Skeletal muscle cell (primary cell): ENCODE data around the gene PIGZ.

Experiments used
- DNase-seq: peaks from one replicate; pipeline ENCODE4 v3.0.0-alpha.2; 2010; ENCODE audit warnings: low read depth
- H3K4me3 ChIP-seq: 2 replicates; pipeline ENCODE4 v1.5.1; 2011; ENCODE audit warnings: low read depth, mild to moderate bottlenecking, control low read depth, low read length, moderate library complexity

PIGZ gene

GRCh38 chr3:197002701-197003454 lies 34.2 kb upstream of the PIGZ start:
- no peak for DNase-seq
- peak overlapping the region; percentile 60 for H3K4me3 ChIP-seq

- no peak for DNase-seq
- peak overlapping the region; percentile 42 for H3K4me3 ChIP-seq
These were observed 33.5 kb upstream of the PIGZ start for GRCh38 chr3:197001972-197002700.

- no peak overlapping the region for H3K4me3 ChIP-seq
- DNase-seq: no peak
These were observed 32.7 kb upstream of the PIGZ start for GRCh38 chr3:197001106-197001971.

DNA sequence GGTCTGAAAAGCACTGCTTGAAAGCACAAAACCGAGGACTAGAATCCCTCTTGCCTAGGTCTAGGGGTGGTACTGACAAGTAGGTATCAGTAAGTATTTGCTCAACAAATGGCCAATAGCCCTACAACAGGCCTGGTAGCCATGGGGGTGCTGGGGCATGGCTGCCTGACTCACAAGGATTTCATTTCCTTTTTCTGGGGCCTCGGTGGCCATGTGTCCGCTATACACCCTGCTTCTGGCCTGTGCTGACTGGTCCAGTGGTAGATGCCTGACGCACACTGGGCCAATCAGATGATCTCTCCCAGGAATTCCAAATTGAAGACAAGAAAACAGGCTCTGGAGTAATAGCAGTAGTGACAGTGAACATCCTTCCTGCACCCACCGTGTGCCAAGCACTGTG lies 31.6 kb upstream of the PIGZ start:
- no peak overlapping the region for H3K4me3 ChIP-seq
- no peak for DNase-seq

GRCh38 chr3:196998966-196999760 lies 30.5 kb upstream of the PIGZ start:
- no peak for DNase-seq
- no peak overlapping the region for H3K4me3 ChIP-seq

GRCh38 chr3:196997311-196997710 lies 28.7 kb upstream of the PIGZ start:
- DNase-seq: no peak
- H3K4me3 ChIP-seq: no peak overlapping the region

DNA sequence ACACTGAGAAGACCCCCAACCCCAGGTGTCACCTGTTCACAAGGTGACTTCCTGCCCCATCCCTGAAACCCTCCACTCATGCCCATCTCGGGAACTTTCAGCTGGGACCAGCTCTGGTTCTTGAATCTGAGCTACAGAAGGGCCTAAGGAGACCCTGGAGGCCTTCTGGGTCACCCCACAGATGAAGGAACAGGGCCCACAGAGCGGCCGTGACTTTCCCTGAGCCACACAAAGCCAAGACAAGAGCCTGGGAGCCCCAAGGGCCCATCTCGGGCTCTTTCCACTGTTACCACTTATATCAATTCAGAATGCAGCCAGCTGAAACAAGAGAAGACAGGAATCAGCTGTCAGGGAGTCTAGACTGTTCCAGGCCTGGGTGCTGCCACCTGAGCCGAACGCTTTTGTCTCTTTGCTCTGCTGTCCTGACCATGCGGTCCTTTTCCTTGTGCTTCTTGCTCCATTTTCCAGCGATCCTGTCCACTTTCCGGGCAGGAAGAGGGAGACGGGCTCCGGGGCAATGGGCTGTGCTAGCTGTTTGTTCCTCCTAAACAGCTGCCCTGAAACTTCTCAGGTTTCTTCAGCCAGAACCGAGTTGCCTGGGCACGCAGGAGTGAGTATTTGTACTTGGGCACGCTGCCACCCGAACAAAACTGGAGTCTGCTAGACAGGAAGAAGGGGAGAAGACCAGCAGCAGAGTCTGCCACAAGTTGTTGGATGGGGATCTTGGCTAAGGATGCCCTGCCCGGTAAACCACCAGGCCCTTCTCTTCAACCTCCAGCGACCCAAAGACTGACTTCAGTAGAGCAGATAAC lies 28.0 kb upstream of the PIGZ start:
- no peak overlapping the region for H3K4me3 ChIP-seq
- DNase-seq: no peak

DNA sequence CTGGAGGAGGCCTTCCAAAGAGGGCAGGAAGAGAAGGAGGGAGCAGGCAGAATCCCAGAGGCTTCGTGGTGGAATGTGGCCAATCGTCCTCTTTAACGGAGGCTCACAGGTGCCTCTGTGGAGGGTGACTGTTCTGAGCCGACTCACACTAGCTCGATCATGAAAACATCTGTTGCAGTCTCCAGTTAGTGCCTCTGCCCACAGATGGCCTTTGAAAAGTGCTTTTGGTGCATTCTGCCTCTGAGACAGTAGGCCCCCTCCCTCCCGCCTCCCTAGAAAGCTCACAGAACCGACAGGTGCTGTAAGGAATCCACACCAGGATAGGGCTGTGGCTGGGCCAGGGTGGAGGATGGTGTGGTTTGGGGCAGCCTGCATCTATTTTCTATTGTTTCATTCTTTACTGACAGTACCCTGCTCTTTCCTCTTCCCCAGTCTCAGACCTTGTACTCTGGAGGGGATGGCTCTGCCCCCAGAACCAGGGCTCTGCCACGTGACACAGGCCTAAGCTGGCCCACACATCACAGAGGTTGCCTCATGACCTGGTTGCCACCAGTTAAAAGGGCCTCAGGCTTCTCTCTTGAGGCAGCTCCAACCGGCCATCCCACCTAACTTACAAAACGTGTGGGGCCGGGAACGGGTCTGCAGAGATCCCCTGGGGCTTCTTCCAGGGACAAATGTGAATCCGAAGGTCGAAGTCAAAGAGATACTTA lies 27.2 kb upstream of the PIGZ start:
- no peak overlapping the region for H3K4me3 ChIP-seq
- DNase-seq: peak; percentile 42

DNA sequence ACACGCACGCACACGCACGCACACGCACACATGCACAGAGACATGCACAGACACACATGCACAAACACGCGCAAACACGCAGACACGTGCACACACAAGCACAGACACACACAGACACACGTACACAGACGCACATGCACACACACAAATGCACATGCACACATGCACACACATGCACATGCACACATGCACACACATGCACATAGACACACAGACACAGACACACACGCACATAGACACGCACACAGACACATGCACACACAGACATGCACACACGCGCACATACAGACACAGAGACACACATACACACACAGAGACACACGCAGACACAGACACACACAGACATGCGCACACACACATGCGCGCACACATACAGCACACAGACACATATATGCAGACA lies 26.4 kb upstream of the PIGZ start:
- no peak for DNase-seq
- no peak overlapping the region for H3K4me3 ChIP-seq

GRCh38 chr3:196994056-196994455 lies 25.4 kb upstream of the PIGZ start:
- no peak overlapping the region for H3K4me3 ChIP-seq
- DNase-seq: no peak

- no peak for DNase-seq
- no peak overlapping the region for H3K4me3 ChIP-seq
These were observed 23.9 kb upstream of the PIGZ start for GRCh38 chr3:196992461-196993065.

DNA sequence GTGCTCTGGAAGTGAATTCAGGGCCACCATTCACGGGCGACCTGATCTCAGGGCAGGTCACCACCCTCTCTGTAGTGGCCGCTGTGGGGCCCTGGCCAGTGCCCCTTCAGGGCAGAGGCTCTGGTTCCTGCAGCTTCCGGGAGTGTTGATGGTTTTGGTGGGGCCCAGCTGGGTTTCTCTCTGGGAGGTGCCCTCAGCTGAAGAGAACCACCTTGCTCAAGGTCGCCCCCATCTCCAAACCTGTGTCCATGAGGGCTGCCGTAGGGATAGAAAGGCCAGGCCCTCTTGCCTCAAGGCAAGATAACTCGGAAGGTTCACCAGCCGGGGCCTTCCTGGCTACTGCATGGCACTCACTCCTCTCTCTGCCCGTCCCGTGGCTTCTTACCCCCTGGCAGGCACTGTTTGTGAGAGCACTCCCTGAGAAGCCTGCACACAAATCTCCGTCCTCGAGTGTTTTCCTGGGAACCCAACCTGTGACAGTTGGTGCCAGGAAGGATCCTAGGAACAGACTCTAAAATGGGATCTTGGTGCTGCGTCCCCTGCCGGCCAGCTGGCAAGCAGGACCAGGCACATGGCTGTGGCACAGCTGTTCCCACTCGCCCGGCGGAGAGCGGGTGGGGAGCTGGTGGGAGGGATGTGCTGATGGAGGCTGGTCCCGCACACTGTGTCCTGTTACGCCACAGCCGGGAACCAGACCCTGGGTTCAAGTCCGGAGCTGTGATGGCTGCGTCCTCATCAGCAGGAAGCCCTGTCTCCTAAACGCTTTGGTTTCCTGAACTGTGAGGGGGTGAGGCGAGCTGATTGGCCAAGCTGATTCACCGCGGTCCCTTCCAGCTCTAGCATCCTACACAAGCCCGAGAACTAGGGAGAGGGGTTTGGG lies 23.2 kb upstream of the PIGZ start:
- no peak overlapping the region for H3K4me3 ChIP-seq
- no peak for DNase-seq

- H3K4me3 ChIP-seq: no peak overlapping the region
- DNase-seq: no peak
These were observed 22.0 kb upstream of the PIGZ start for GRCh38 chr3:196990601-196991007.

- peak; percentile 28 for DNase-seq
- H3K4me3 ChIP-seq: no peak overlapping the region
These were observed 21.2 kb upstream of the PIGZ start for GRCh38 chr3:196989721-196990262.

DNA sequence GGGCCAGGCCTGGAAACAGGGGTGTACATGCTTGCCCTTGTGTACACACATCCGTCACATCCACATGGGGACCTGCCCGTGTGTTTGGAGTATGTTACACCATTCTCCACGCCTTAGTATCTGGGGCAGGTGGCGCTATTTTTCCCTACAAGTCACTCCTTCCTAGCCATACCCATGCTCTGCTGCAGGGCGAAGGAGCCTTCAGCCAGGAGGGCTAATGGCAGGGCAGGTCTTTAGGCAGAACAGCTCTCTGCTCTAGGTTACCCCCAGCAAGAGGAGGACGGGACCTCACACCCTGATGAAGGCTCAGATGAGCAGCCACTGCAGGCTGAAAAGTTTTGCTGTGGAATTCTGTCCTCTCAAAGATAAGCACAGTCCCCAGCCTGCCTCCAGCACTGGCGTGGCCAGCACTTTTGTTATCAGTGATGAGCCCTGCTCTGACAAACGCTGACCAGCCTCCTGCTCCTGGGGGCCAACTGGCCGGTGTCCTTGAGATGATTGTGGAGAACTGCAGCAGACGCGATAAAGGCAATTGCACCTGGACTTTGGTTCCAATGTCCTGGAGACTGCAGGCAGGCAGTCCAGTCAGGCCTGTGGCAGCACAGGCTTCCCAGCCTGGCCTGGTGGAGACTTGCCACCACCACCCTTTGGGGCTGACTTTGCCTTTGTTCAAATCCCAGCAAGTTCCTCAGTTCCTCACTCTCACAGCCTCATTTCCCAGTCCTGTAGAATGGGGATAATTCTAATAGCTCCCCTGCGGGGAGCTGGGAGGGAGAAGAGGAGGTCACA lies 19.8 kb upstream of the PIGZ start:
- H3K4me3 ChIP-seq: no peak overlapping the region
- DNase-seq: no peak

DNA sequence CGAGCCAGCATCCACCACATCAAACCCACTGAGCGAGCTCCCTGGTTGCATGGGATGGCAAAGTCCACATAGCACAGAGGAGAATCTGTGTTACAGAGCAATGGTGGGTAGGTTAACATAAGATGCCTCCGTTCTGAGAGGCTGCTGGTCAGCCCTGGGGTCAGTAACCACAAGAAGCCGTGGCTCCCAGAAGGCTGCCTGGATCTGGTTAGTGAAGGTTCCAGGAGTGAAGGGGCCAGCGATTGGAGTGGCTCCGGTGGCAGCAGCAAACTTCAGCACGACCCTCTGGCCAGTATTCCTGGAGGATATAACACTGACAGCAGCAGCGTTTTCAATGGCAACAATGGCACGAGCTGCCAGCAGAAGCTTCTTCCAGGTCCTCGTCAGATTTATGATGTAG lies 18.4 kb upstream of the PIGZ start:
- DNase-seq: no peak
- H3K4me3 ChIP-seq: no peak overlapping the region
